ENCODE data around the gene ALDH7A1.

GRCh38 chr5:126501448-126501847 is 93.6 kb downstream of the ALDH7A1 start:
- TF ChIP-seq CTCF (IDR thresholded peaks at IDR 0.05 in 4 of 5, conservative IDR thresholded peaks at IDR 0.05 in 1 of 5), result no peak
- TF ChIP-seq POLR2A (IDR thresholded peaks at IDR 0.05), result no peak
